HG03025 (cell line): ENCODE data around the gene SIGLEC1.

Experiments
- ATAC-seq: cut with Tn5 transposase; IDR thresholded peaks from one replicate; pipeline ENCODE4 v1.9.1; 2021; ENCODE audit warnings: mild to moderate bottlenecking, moderate library complexity; ENCODE audit not compliant: unreplicated experiment, low FRiP score

Gene SIGLEC1

DNA sequence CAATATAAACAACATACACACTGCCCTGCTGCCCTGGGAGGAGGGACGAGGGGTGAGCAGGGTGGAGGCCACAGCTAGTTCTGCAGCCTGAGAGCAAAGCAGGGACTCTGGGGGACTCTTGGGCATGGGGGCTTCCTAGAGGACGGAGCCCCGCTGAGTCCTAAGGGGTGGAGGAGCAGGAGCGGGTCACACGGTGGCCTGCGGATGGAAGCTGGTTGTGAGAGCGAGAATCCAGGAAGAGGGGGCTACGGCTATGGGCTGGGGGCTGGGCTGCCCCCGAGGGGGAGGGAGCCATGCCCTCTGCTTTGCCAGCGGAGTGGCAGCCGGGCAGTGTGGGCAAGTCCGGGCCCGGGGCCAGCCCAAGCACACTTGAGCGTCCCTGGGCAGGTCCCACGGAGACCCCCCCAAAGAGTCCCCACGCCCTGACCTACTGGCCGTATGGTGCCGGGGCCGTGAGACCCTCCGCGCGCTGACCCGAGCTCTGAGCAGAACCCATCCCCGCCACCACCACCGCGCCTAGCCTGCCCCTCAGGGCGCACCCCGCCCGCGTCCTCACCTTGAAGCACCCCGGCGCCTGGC lies 31.0 kb downstream of the SIGLEC1 start:
- ATAC-seq = no peak

DNA sequence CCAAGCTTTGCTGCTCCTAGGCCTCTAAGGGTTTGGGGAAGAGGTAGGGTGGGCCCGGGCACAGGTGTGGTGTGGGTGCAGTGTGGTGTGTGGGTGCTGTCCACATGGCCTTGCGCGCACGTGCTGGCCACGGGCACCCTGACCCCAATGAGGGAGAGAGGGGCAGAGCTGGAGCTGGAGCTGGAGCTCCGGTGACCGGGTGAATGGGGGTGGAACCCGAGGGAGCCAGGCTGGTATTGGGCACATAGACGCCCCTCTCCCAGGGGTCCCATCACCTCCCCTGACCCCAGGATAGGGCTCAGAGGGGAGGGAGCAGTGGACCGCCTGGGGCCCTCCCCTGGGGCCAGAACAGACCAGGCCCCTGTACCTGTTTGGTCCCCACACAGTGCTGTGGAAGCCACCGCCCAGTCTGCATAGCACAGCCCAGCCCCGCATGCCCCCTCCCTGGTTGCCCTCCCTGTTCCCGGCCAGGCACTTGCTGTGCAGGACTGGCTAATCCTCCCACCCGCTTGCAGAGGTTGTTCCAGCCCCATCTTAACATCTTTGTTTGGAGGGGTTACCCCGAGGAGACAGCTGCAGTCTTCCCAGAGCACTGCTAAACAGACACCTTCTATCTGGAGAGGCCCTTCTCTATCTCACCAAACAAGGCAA lies 31.6 kb downstream of the SIGLEC1 start:
- ATAC-seq = no peak

DNA sequence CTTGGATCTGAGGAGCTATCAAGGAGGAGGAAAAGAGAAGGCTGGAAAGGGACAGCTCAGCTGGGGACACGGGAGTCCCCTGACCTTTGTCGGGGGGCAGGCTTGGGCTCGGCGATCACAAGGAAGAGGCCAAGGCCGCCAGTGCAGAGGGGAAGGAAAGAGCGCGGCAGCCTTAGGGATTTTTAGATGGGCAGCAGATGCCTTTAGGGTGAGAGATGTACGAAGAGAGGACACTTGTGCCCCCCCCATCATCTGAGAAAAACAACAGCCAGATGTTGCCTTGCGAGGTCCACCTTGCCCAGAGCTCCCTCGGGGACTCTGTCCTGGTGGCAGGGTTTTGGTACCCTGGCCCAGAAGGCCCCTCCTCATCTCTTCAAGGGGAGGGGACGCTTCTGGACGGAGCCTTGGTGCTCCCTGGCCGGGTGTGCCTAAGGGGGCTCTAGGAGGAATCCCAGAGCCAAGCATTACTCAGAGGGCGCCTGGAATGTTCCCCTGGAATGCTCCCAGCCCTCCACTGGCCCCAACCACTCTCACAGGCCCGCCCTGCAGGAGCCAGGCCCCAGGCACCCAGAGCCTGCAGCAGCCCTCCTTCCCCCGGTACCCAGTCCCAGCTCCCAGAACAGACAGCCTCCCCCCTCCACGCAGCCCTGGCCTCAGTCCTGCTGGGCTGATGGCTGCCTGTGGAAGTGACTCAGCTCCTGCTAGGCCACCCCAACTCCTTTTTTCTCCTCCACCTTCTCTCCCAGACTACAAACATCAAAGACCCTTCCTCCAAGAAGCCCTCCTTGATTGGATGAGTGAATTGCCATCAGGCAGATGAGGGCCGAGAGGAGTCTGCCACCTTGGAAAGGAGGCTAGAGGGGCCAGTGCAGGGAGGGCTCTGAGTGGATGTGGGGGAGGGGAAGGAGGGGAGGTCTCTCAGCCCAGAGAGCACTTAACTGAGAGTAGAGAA lies 32.4 kb downstream of the SIGLEC1 start:
- ATAC-seq = no peak

DNA sequence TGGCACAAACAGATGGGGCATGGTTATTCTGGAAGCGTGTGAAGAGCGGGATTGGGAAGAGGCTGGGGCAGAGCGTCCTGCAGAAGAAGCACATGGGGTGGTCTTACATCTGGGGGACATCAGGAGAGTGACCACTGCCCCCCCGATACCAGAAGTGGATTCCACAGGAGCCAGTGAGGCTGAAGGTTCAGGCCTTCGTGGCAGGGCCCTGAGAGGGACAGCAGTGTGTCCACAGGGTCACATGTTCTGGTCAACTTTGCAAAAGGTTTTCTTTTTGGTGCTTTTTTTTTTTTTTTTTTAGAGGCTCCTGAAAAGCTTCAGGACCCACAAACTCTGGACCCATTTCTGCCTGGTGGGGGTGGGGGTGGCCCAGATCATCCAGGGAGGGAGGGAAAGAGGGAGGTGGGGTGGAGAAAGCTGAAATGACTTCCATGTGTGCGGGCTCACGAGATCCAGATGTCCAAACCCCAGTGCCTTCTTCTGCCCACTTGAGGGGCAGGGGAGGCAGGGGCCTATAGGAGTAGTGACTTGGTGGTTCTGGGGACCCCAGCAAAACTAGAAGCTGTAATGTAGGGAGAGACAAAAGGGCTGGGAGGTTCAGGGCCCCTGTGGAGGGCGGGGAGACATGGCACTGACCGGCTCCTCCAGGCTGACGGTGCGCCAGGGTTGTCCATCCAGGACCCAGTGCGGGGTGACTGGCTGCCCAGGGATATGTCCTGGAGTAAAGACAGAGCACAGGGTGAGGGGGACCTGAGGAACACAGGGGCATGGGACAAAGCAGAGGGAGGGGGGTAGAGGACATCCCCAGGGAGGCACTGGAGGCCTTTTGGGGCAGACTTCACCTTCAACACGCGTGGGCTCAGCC lies 33.3 kb downstream of the SIGLEC1 start:
- ATAC-seq = no peak

DNA sequence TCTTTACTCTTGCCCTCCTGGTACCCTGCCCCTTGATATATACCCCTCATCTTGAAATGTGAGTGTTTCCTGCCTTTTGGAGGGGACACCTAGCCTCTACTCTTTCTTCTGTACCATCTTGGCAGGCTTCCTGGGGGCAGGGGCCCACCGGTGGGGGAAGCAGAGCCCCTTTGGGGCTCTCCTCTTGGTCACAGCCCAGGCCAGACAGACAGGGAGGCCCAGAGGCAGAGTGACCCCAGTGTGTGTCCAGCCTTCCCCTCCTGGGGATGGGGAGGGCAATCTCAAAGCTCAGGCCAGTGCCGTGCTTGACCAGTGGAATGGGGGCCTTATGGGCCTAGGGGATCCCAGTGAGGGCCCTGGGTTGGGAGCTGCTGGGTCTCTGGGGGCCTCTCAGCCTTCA lies 34.2 kb downstream of the SIGLEC1 start:
- ATAC-seq = no peak

DNA sequence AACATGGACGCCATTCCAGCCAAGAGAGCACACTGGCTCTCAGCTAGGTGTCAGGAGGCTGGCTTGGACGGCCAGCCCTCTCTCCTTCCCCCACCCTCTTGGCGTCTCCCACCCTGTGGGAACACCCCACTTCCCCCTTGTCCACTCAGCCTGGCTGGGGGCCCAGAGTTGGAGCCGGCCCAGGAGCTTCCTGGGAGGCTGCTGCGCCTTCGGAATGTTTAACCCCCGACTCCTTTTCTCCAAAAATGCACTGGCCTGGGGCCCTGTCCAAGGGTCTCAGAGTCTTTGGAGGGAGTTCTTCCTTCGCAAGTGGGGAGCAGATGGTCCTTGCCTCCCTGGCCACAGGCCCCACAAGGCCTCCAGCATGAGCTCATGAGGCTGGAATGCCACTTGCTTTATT lies 34.7 kb downstream of the SIGLEC1 start:
- ATAC-seq = no peak

DNA sequence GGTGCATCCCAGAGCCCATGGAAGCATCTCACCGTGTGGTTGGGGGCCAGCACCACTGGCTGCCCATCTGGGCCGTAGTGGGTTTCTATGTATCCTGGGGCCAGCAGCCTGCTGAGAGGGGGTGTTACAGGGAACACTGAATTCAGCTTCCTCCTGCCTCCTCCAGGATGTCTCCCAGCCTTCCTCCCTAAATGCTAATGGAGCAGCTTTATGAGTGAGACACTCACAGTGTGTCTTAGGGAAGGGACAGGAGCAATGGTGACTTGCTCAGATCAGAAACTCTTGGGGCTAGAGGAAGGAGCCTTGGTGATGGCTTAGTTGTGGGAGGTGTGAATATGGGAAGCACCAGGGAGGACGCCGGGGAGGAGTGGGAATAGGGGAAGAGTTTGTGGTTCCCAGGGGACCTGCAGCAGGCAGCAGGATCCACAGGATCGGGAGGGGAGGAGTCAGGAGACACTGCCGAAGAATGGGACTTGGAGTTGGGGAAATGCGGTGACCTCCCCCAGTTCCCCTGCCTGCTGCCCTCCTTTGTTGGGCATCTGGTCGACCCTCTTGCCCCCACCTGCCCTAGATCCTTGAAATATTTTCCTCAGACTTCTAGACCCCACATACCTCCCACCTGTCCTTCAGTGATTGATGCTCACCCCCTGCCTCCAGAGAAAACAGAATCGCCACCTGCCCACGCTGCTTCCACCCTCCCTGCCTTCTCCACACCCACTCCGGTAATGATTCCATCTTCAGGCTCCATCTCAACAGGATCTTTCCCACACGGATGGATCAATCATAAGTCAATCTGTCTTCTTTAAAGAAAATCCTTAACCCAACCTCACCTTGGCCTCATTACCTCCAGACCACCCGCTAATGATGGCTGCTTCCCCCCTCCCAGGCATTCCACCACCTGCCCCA lies 37.2 kb downstream of the SIGLEC1 start:
- ATAC-seq = no peak

DNA sequence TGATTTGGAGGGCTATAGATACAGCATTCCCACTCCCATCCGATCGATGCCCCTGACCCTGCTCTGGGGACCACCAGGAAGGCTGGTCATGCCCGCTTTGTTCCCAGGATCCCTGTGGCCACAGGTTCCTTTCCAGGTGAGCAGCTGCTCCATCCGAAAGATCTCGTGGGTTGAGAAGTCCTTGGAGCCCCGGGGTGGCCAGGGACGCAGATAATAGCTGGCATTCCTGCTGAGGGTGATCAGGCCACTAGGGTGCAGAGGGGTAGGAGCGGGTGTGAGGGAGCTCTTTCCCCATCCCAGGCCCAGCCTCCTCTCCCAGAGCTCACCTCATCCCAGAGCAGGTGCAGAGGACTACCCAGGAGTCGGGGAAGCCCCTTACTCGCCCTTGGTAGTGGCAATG lies 38.0 kb downstream of the SIGLEC1 start:
- ATAC-seq = no peak

DNA sequence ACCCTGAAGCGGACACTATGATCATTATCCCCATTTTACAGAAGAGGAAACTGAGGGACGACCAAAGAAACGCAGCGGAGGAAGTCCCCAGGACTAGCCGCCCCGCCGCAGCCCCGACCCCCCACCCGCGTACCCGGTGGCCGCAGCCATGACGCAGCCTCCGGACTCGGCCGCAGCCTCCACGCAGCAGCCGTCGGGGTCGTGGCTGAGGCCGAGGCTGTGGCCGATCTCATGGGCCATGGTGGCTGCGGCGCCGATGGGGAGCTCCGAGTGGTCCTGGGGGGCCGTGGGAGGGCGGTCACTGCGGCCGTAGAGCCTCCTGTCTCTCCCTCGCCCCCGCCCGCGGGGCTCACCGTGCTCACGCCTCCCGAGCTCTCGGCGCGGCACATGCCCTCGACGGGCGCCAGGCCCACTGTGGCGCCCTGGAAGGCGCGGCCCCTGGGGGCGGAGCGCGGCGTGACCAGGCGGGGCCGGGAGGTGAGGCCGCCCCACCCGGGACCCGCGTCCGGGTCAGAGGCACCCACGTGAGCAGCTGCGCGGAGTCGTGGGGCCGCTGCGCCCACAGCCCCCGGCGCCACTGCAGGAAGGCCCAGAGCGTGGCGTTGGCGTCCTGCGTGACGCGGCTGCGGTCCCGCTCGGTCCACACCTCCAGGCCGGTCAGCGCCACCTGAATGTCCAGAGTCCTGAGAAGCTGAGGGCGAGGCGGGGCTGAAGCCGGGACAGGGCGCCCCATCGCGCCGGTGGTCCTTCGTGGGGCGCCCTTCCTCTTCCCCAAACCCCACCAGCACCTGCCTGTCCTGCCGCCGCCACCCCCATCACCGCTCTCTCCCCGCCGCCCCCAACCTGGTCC lies 39.0 kb downstream of the SIGLEC1 start:
- ATAC-seq = no peak

DNA sequence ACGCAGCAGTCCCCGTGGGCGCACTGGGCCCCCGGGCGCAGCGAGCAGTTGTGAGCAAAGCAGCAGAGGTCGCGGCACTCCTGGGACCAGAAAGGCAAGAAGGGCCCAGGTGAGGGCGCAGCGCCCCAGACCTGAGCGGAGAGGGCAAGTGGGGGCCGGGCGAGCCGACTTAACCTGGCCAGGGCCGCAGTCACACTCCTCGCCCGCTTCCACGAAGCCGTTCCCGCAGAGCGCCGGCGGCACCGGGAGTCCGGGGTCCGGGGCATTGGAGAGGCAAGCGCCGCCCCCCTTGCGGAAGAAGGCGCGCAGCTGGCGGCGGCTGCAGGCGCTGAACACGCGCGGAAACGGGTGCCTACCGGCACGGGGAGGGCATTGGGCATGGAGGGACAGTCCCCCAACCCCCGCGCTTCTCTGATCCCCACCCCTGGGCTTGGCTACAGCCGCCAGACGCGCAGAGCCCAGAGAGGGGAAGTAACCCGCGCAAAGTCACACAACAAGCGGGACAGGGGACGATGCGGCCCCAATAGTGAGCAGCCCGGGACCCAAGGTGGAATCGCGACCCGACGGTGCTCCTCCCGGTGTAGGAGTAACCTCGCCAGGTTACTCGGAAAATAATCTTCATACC lies 39.7 kb downstream of the SIGLEC1 start:
- ATAC-seq = no peak

DNA sequence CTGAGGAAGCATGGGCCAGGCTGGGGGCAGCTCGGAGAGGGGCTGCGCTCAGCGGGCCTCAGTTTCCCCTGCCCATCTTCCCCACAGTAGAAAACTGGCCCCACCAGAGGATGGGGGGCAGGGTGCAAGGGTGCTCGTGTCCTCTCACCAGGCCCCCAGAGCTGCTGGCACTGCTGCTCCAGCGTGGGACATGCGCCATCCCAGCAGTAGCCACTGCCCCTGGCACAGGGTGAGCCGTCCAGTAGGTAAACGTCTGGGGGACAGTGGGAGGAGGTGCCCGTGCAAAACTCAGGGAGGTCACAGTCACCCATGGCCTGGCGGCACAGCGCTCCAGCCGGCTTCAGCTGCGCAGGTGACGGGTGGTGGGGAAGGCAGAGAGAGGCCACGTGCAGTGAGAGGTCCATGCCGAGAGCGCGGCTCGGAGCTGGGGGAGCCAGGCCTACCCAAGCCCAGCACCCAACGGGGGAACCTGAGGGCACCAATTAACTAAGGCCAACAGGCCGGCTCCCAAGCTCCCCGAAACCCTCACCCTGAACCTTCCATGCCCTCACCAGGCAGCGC lies 40.3 kb downstream of the SIGLEC1 start:
- ATAC-seq = no peak

DNA sequence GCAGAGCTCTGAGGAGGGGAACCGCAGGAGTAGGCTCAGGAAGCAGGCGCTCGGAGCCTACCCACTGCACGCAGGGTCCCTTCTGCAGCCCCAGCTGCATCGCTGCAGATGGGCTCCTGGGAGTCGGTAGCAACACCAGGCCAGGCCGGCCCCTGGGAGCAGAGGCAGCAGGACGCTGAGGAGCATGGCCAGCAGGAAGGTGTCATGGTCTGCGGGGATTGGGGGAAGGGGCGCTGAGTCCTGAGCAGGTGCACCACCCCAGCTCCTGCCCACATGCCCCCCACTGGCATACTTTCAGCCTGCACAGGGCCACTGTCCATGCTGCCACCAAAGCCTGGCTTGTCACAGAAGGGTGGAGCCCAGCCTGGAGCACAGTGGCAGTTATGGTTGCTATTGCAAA lies 41.5 kb downstream of the SIGLEC1 start:
- ATAC-seq = no peak

DNA sequence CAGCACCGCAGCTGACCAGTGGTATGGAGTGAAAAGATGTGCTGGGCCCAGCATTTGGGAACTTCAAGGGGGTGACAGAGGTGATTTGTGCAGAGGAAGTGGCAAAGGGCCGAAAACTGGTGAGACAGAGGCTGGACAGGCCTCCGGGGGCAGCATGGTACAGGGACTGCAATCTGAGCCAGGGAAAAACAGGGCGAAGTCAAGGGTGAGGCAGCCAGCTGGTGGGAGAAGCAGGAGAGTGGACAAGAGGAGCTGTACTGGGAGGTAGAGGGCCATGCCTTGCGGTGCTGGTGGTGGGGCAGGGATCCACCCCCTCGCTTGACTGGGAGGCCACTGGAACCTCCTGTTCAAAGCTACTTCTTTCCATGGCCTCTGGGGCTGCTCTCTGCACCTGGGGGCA lies 41.9 kb downstream of the SIGLEC1 start:
- no peak for ATAC-seq

DNA sequence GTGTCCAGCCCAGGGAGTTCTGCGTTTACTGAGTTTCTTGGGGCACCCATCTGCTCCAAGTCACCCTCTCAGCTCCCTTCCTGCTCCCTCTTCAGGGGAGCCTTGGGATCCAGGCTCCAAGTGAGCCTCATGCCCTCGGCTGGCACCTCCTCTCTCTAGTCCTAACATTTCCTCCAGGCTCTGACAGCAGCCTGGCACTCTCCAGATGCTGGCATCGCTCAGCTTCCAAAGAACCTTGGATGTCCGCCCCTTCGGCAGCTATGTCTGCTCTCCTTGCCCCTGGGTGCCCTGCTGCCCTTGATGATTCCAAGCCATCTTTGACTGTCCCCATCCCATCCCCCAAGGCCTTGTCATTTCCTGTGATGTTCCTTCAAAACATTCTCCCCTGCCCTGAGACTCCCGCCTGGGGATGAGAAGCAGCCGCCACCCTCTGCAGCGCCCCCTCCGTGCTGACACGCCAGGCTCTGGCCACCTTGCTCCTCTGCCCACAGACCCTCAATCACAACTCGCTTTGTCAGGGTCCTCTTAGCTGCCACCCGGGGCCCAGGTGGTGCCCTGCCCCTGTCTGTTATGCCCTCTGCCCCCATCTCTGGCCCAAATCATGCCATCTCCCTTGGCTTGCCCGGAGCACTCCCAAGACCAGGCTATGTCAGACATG lies 42.6 kb downstream of the SIGLEC1 start:
- no peak for ATAC-seq

DNA sequence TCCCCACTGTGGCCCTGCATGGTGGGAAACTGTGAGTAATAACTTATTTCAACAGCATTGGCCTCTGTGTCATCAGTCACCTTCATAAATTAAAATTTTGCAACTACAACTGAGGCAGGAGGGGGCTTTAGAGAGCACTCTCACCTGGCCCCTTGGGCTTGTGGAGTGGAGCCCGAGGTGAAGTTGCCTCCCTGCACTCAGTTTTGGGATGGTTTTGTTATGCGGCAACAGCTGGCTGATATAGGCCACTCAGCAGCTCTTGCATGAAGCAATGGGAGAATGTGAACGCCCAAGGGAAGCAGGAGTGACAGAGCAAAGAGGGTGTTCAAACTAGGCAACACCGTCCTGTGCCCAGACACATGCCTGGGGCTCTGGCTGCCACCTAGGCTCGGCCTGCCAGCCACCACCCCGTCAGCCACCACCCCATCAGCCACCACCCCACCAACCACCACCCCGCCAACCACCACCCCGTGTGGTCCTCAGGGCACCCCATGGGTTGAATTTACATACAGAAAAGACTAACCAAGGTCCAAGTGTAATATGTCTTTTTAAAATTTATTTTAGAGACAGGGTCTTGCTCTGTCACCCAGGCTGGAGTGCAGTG lies 44.9 kb downstream of the SIGLEC1 start:
- ATAC-seq = no peak

DNA sequence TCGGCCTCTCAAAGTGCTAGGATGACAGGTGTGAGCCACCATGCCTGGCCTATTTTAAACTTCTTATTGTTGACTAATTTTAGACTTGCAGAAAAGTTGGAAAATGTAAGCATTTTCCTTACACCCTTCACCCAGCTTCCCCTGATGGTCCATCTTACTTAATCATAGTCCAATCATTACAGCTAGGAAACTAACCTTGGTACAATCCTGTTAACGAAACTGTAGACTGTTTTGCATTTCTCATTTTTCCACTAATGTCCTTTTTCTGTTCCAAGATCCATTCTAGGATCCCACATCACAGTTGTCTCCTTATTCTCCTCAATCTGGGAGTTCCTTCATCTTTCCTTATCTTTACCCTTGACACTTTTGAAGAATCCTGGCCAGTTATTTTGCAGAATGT lies 48.5 kb downstream of the SIGLEC1 start:
- ATAC-seq = no peak
